Retina (tissue), 1 donor: Measurements from ENCODE around the gene PTTG1IP.
A peak's percentile ranks its signal among the peaks of the same experiment; 100 is the strongest.

Experiments
- DNase-seq: peaks from one replicate; pipeline ENCODE4 v3.0.0-alpha.2; 2016

Gene PTTG1IP

DNA sequence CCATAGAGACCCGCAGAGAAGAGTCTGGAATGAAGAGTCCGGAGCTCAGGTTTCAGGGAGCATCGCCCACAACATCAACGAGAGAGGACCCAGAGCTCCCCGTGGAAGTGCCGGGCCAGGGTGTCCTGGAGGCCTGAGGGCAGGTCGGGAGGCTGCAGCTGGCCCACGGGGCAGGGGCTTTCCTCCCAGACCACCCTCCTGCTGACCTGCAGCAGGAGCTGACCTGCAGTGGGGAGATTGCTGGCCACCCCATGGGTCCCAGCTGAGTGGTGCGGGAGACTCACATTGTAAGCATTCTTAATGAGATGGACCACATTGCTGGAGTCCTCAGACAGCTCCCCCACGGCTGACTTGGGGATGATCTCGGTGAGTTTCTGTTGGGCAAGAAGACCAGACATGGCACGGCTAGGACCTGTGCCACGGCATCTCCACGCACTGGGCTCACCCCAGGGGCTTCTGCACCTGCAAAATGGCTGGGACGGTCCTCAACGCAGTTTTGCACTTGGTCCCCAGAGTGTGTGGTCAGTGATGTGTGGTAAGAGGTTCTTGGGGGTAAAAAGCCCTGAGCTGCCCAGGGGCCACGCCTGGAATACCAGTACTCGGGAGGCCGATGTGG lies 21.3 kb upstream of the PTTG1IP start:
- DNase-seq: no peak

DNA sequence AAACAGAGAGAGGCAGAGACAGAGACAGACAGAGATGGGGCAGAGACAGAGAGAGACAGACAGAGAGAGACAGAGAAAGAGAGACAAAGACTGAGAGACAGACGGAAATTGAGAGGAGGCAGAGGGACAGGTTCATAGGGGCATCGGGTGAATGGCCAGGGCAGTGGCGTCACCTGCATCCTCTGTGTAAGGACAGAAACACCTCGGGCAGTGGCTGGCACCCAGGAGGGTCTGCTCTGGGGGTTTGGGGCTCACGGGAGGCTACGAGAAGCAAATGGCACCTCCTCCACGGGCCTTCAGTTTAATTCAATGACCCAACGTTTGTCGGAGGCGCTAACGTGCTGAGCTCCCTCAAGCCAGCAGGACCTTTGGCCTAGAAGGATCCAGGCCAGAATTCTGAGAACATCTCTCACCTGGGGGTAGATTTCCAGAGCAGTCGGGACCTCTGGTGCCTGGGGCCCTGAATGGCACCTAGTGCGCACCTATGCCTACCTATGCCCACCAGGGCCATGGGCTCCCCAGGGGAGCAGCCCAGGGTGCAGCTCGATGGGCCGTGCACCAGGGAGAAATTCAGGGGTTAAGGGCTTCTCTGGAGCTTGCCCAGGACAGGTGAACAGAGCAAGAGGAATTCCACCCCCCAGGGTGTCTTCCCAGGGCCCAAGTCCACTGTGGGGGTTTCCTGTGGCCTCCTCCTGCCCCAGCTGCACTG lies 20.6 kb upstream of the PTTG1IP start:
- DNase-seq: no peak

DNA sequence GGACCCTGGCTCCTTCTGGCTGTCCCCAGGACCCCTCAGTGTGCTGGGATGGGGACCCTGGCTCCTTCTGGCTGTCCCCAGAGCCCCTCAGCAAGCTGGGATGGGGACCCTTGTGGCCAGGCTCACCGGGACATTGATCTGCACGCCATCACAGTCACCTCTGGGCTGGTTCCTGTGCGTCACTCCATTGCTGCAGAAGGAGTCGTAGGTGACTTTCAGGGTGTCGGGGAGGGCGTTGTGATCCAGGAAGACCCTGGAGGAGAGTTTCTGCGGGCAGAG lies 19.7 kb upstream of the PTTG1IP start:
- DNase-seq: no peak

- peak; percentile 65 for DNase-seq
Observed at GRCh38 chr21:44892536-44893277, 19.2 kb upstream of the PTTG1IP start.

DNA sequence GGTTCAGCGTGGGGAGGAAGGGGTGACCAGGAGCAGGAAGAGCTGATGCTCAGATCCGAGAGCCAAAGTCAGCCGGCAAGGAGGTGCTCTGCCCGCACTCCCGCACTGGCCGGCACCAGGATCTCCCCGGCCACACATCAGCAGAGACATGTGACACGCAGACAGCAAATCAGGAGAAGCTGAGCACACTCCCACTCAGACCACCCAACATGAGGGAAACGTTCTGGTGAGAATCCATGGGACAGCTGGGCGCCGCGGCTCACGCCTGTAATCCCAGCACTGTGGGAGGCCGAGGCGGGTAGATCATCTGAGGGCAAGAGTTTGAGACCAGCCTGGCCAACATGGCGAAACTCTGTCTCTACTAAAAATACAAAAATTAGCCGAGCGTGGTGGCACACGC lies 18.6 kb upstream of the PTTG1IP start:
- DNase-seq: no peak

GRCh38 chr21:44891631-44892031 lies 18.1 kb upstream of the PTTG1IP start:
- DNase-seq: no peak

GRCh38 chr21:44890961-44891541 lies 17.6 kb upstream of the PTTG1IP start:
- DNase-seq: no peak

DNA sequence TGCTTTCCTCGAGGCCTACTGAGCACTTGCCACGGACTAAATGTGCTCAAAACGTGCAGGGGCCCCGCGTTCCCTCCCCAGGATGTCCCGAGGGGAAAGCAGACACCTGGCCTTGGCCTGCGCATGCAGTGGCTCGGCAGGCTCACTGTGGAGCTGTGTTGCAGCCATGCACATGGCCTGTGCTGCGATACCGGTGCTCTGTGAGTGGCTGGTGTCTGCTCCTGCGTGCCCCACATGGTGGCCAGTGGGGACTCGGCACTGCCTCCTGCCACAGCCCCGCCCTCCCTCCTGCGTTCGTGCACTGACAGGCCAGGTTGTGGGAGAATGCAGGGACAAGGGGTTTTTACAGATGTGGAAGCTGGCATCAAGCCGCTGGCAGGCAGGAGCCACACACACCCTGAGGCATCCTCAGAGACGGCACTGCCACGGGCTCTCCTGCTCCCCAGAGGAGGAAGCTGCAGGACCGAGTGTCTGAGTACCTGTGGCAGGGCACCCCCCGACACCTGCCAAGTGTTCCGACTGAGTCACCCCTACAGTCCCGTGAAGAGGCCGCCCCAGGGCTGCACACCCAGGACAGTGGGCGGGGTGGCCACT lies 16.9 kb upstream of the PTTG1IP start:
- no peak for DNase-seq

DNA sequence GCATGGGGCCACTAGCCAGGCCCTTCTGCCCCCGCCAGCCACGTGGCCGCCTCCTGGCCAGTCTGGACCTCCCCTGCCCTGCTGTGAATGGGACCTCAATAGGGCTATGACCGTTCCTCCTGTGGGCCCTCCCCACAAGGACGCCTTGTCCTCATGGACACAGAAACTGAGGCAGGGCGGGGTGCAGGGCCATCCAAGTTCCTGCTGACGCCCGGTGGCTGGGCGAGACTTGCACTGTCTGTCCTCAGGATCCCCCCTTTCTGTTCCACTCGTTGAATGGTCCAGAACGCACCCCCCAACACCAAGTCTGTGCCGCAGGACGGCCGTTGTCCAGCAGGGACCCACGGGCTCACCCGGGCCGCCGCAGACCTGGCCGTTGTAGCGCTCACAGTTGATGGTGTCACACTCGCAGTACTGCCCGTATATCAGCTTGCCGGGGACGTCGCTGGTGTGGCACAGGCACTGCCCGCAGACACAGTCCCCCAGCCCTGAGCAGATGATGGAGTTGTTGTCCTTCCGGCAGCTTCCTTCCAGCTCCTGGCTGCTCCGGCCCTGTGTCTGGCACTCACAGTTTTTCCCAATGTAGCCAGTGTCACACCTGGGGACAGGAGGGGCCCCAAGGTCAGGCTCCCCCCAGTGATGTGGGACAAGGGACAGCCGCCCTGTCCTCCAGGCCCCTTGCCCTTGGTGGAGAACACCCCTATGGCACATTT lies 16.3 kb upstream of the PTTG1IP start:
- no peak for DNase-seq

- DNase-seq: no peak
Observed at GRCh38 chr21:44888581-44889550, 15.4 kb upstream of the PTTG1IP start.

DNA sequence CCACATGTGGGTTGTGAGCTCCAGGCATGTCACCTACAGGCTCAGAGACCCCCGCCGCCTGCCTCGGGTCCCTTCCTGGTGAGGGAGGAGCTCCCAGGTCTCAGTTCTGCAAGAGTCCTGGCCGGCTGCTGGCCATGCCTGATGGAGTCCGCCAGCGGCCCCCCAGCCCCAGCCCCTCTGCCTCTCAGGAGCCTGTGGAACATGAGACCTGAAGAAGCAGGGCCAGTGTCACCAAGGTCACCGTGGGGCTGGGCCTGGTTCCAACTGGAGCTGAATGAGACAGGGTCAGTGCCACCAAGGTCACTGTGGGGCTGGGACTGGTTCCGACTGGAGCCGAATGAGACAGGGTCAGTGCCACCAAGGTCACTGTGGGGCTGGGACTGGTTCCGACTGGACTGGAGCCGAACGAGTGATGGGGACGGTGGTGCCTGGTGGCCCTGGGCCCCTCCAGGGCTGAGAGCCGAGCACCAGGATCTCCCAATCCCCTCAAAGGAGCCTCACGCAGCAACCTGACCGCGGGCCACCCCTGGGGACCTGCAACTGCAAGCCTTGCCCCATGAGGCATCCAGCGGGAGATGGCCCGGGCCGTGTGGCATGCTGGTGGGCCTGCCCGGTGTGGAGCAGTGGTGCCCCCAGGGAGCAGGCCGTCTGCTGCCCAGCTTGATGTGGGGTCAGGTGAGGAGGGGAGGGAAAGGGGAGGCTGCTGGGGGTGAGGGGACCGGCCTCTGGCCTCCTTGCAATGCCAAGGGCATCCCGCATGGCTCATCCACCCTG lies 14.5 kb upstream of the PTTG1IP start:
- no peak for DNase-seq

DNA sequence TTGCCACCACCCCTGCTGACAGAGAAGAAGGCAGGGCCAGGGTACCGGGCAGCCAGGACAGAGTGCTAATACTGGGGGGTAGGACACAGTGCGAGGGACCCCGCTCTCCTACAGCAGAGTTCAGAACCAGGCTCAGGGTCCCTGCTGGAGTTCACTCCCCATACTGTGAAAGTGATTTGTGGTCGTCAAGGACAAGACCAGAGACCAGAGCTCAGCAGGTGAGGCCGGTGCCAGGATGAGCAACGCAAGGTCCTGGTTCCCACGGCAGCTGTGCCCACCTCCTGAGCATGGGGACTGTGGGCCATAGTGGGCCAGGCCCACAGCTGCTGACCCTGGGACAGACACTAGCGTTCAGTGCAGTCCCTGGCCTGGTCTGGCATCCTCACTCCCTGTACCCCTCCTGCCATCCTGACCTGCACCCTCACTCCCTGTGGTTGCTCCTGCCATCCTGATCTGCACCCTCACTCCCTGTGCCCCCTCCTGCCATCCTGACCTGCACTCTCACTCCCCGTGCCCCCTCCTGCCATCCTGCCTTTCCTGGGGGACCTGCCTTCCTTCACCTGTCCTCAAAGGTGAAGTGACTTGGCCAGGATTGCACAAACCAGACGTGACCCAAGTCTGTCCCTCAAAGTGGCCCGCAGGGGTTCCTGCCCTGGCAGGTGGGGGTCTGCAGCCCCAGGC lies 13.8 kb upstream of the PTTG1IP start:
- no peak for DNase-seq

- DNase-seq: no peak
Observed at GRCh38 chr21:44886113-44887075, 12.9 kb upstream of the PTTG1IP start.

- no peak for DNase-seq
Observed at GRCh38 chr21:44885615-44886014, 12.1 kb upstream of the PTTG1IP start.

DNA sequence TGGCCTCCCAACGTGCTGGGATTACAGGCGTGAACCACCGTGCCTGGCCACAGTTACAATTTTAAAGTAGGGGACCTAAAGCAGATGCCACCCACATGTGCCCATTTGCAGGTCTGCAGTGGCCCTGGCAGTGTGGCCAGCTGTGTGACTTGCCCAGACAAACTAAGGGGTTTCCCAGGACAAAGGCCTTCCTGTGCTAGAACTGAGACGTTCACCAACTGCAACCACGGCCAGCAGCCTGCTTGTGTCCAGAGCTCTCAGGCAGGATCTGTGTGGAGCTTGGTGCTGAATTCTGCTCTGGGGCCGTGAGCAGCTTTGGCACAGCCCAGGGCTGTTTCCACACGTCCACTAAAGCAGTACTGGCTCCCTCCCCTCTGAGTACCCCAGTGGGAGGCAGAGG lies 10.6 kb upstream of the PTTG1IP start:
- DNase-seq: no peak

DNA sequence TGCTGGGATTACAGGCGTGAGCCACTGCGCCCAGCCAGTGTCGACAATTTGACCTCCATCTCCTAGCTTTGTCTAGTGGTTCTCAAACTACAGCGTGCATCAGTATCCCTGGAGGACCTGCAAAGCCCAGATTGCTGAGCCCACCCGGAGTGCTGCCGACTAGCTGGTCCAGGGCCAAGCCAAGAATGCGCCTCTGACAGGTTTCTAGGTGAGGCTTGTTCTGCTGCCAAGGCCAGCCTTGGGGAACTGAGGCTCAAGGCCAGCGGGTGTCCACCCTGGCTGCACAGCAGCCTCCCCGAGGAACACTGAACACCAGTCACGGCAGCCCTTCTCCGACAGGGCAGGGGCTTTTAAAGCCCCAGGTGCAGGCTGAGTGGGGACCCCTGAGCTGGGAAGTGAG lies 9.8 kb upstream of the PTTG1IP start:
- no peak for DNase-seq

DNA sequence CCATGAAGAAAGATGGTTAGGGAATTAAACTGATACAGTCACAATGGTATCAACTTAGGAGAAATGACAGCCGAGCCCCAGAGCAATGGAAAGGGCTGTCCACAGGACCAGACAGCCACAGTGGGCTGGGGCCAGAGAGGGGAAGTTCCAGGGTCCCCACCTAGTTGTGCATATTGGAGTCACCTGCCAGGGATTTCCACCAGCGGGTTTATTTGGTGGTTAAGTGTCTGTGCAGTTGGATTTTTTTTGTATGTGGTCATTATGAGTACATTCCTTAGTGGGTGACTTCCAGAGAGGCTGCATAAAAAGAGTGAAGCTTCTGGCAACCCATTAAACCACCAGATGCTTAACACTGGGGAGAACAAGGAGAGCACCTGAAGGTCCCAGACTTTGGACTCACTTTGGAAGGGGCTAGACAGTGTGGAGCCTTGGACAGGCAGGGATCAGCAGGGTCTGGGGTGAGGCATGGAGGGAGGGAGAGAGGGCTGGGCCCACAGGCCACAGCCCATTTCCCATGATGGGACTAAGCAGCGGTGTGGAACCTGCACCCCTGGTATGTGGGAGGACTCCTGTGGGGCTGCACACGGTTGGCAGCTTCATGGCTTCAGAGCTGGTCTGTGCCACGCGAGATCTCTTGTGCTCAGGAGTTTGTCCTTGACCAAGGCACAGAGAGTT lies 7.8 kb upstream of the PTTG1IP start:
- DNase-seq: no peak

GRCh38 chr21:44880405-44881197 lies 7.1 kb upstream of the PTTG1IP start:
- no peak for DNase-seq
